Panc1 (cell line): ENCODE results near the gene RGS13.

ENCODE experiments used
- CTCF ChIP-seq: fragments of 450-650 bp; IDR thresholded peaks from 2 replicates; pipeline ENCODE4 v1.5.1; 2017; ENCODE audit warnings: mild to moderate bottlenecking
- SIN3A ChIP-seq: IDR thresholded peaks from 2 replicates; pipeline ENCODE4 v1.6.1; 2012; ENCODE audit warnings: low read depth, mild to moderate bottlenecking, low read length, moderate library complexity, borderline replicate concordance; ENCODE audit not compliant: insufficient read depth
- TCF7L2 ChIP-seq: IDR thresholded peaks from 2 replicates; pipeline ENCODE4 v1.6.1; 2011; ENCODE audit warnings: mild to moderate bottlenecking, low read depth, low read length, inconsistent platforms

DNA sequence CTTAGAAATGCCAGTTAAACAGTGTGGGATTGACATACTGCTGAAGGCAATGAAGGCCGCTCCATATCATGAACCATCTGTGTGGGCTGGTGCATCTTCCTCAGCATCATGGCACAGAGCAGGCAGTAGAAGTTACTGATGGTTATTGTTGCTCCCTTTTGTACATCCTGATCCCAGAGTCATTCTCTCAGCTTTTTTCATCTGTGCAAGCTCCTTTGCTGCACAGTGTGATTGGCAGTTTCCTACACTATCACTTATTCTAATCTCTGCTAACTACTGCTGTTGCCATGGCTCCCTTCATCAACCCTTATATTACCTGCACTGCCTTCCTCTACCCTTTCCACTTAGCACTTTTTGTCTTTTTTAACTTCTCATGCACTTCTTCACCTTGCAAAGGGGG lies 16.2 kb downstream of the RGS13 start:
- no peak for TF ChIP-seq CTCF
- TF ChIP-seq SIN3A: no peak
- no peak for TF ChIP-seq TCF7L2
